GM10266 (cell line): ENCODE measurements around the gene CLIC1.

Experiments
- DNase-seq: peaks from one replicate; pipeline ENCODE4 v3.0.0; 2012; ENCODE audit errors: extremely low spot score
- TF ChIP-seq, protein P1 (sequence below): IDR thresholded peaks from 2 replicates; pipeline ENCODE4 v1.5.1; 2012; ENCODE audit warnings: mild to moderate bottlenecking, low read depth; ENCODE audit not compliant: control insufficient read depth, insufficient read depth; ENCODE audit errors: missing control alignments

CLIC1 gene

GRCh38 chr6:31691564-31692108 is 44.7 kb downstream of the CLIC1 start:
- no peak for DNase-seq
- TF ChIP-seq, protein P1, sequence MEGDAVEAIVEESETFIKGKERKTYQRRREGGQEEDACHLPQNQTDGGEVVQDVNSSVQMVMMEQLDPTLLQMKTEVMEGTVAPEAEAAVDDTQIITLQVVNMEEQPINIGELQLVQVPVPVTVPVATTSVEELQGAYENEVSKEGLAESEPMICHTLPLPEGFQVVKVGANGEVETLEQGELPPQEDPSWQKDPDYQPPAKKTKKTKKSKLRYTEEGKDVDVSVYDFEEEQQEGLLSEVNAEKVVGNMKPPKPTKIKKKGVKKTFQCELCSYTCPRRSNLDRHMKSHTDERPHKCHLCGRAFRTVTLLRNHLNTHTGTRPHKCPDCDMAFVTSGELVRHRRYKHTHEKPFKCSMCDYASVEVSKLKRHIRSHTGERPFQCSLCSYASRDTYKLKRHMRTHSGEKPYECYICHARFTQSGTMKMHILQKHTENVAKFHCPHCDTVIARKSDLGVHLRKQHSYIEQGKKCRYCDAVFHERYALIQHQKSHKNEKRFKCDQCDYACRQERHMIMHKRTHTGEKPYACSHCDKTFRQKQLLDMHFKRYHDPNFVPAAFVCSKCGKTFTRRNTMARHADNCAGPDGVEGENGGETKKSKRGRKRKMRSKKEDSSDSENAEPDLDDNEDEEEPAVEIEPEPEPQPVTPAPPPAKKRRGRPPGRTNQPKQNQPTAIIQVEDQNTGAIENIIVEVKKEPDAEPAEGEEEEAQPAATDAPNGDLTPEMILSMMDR, result no peak

DNA sequence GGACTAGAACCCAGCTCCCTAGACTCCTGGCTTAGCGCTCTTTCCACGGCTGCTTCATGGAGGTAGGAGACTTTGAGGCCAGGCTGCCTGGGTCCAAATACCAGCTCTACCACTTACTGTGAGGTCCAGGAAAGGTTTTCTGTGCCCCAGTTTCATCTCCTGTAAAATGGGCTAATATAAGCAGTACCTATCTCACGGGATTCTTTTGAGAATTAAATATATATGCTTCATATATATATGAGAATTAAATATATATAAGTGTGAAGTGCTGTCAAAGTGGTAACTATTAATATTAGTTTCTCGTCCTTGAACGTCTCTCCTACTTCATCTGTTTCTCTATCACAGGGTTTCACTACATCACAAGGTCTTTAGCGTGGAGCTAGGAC is 45.3 kb downstream of the CLIC1 start:
- TF ChIP-seq, protein P1, result no peak
- no peak for DNase-seq

- TF ChIP-seq, protein P1, result no peak
- no peak for DNase-seq
Measured at GRCh38 chr6:31690231-31691077, 45.9 kb downstream of the CLIC1 start.

GRCh38 chr6:31689249-31690110 is 46.9 kb downstream of the CLIC1 start:
- DNase-seq, result no peak
- TF ChIP-seq, protein P1, result peak; percentile 42

DNA sequence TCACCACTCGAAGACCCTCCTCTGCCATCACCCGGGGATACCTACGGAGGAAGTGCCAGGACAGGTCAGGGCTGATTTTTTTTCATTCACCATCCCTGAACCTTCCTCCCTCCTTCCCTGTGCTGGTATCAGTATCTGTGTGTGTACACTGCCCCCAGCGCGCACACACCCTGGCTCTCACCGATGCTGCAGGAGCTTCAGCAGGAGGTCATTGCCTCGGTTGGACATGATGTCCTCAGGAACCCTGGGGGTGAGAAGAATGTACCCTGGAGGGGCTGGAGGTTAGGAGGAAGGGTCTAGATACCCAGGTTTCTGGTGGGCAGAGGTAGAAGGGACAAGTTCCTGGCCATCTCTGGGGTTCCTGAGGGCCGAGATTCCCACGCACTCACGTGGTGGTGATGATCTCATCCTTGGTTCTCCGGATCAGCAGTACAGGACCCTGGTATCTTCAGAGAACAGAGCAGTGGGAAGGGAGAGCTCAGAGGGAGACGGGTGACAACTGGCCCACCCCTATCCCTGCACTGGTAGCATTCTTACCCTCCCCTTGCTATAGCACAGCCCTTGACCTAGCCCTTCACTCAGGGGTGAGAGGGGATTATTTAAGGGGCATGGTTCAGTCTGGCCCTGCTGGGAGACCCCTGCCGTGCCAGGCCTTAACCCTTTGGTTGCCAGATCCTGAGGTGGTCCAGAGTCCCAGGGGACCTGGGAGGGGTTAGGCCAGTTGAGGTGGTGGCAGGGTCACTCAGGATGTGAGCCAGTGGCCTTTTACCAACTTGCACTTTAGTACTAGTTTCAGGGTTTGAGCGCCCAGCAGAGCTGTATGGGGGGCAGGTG is 48.3 kb downstream of the CLIC1 start:
- TF ChIP-seq, protein P1, result no peak
- DNase-seq, result no peak

DNA sequence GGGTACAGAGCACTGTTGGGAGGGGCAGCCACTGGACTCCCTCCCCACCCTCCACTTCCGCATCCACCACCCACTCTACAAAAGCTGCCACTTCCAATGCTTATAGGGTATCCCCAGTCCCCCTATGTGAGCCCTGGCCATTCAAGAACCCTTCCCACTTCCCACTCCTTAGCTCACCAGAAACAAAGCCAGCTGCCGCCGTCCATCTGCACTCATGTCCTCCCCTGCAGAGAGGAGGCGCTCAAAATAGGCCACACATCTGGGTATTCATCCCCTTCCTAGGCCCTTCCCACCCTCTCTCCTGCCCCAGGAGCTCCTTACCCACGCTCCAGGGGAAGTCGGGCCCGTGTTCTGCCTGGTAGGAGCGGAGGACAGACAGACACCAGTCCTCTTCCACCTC is 49.0 kb downstream of the CLIC1 start:
- TF ChIP-seq, protein P1, result no peak
- DNase-seq, result no peak
